Measurements from ENCODE around the gene SEMA5B.

Gene SEMA5B

GRCh38 chr3:122985539-122985938 lies 42.0 kb downstream of the SEMA5B start:
- TF ChIP-seq, protein P1, sequence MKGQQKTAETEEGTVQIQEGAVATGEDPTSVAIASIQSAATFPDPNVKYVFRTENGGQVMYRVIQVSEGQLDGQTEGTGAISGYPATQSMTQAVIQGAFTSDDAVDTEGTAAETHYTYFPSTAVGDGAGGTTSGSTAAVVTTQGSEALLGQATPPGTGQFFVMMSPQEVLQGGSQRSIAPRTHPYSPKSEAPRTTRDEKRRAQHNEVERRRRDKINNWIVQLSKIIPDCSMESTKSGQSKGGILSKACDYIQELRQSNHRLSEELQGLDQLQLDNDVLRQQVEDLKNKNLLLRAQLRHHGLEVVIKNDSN (IDR thresholded peaks at IDR 0.05): no peak
- no peak for TF ChIP-seq NFIC (IDR thresholded peaks at IDR 0.05)
- TF ChIP-seq TCF12 (IDR thresholded peaks at IDR 0.05; ENCODE audit: low read depth): no peak
- no peak for TF ChIP-seq ZBTB7A (IDR thresholded peaks at IDR 0.05; ENCODE audit: low read depth)
- no peak for TF ChIP-seq EGR1 (IDR thresholded peaks at IDR 0.05)
- no peak for TF ChIP-seq CREB1 (IDR thresholded peaks at IDR 0.05; ENCODE audit: low read depth)
- no peak for TF ChIP-seq TAF1 (IDR thresholded peaks at IDR 0.05; ENCODE audit: low read depth)
- TF ChIP-seq, protein P2, sequence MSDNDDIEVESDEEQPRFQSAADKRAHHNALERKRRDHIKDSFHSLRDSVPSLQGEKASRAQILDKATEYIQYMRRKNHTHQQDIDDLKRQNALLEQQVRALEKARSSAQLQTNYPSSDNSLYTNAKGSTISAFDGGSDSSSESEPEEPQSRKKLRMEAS (IDR thresholded peaks at IDR 0.05): no peak
- no peak for TF ChIP-seq FOXM1 (IDR thresholded peaks at IDR 0.05; ENCODE audit: borderline replicate concordance, low read depth)
- no peak for TF ChIP-seq RAD21 (IDR thresholded peaks at IDR 0.05; ENCODE audit: low read depth)
- TF ChIP-seq REST (IDR thresholded peaks at IDR 0.05; ENCODE audit: low read depth): no peak
- no peak for TF ChIP-seq TEAD4 (IDR thresholded peaks at IDR 0.05)
- no peak for TF ChIP-seq EP300 (IDR thresholded peaks at IDR 0.05; ENCODE audit: borderline replicate concordance)
- TF ChIP-seq CEBPB (IDR thresholded peaks at IDR 0.05): no peak
- no peak for TF ChIP-seq YY1 (IDR thresholded peaks at IDR 0.05; ENCODE audit: low read depth)

- TF ChIP-seq, protein P1 (IDR thresholded peaks at IDR 0.05): no peak
- no peak for TF ChIP-seq EP300 (IDR thresholded peaks at IDR 0.05; ENCODE audit: borderline replicate concordance)
- no peak for TF ChIP-seq FOXM1 (IDR thresholded peaks at IDR 0.05; ENCODE audit: borderline replicate concordance, low read depth)
- TF ChIP-seq TEAD4 (IDR thresholded peaks at IDR 0.05): no peak
- TF ChIP-seq REST (IDR thresholded peaks at IDR 0.05; ENCODE audit: low read depth): no peak
- TF ChIP-seq YY1 (IDR thresholded peaks at IDR 0.05; ENCODE audit: low read depth): no peak
- no peak for TF ChIP-seq CEBPB (IDR thresholded peaks at IDR 0.05)
- TF ChIP-seq ZBTB7A (IDR thresholded peaks at IDR 0.05; ENCODE audit: low read depth): no peak
- TF ChIP-seq, protein P2 (IDR thresholded peaks at IDR 0.05): no peak
- TF ChIP-seq TCF12 (IDR thresholded peaks at IDR 0.05; ENCODE audit: low read depth): no peak
- TF ChIP-seq TAF1 (IDR thresholded peaks at IDR 0.05; ENCODE audit: low read depth): no peak
Measured at GRCh38 chr3:122984650-122985049, 42.9 kb downstream of the SEMA5B start.

GRCh38 chr3:122984007-122984406 lies 43.6 kb downstream of the SEMA5B start:
- no peak for TF ChIP-seq FOXM1 (IDR thresholded peaks at IDR 0.05; ENCODE audit: borderline replicate concordance, low read depth)
- TF ChIP-seq TEAD4 (IDR thresholded peaks at IDR 0.05): no peak
- no peak for TF ChIP-seq CEBPB (IDR thresholded peaks at IDR 0.05)
- TF ChIP-seq, protein P2 (IDR thresholded peaks at IDR 0.05): no peak
- TF ChIP-seq, protein P1 (IDR thresholded peaks at IDR 0.05): no peak
- TF ChIP-seq TAF1 (IDR thresholded peaks at IDR 0.05; ENCODE audit: low read depth): no peak
- TF ChIP-seq EP300 (IDR thresholded peaks at IDR 0.05; ENCODE audit: borderline replicate concordance): no peak
- no peak for TF ChIP-seq YY1 (IDR thresholded peaks at IDR 0.05; ENCODE audit: low read depth)
- no peak for TF ChIP-seq ZBTB7A (IDR thresholded peaks at IDR 0.05; ENCODE audit: low read depth)

DNA sequence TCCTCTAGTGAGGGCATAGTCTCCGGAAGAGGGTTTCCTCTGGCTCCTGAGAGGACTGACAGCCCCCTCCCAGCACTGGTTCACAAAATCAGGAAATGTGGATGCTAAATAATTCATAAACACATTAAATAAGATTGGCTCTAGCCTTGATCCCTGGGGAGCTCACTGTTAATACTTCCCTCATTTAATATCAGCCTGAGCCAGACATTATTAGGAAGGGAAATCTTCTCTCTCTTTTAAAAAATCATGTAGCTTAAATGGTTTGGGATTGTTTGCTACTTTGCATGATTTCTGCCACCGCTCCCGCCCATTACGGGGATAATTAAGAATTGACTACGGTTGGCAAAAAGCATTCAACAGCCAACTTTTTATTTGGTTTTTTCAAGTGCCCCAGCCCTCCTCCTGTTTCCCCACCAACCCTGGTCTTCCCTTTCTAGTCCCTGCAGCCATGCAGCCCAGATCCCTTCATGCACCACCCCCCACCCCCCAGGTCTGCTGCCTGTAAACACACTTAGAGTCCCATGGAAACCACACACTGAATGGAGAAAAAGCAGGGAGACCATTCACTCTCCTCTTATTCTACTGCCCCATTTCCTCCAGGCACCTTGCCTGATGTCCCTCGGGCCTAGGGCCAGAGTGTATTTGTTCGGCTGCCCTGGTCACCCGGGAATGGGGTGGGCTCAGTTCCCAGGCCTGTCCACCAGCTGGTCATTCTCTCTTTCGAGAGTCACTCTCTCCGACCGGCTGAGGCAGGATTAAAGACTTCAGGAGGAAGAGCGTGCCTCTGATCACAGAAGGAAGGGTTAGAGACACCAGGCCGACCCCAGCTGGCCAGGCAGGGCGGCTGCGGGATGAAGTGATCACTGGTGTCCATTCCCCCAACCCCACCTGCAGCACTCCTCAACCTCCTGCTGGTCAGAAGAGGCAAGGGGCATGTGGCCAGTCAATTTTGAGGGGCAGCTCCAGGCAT lies 45.1 kb downstream of the SEMA5B start:
- TF ChIP-seq TCF12 (IDR thresholded peaks at IDR 0.05; ENCODE audit: low read depth): no peak
- TF ChIP-seq, protein P2 (IDR thresholded peaks at IDR 0.05): no peak
- no peak for TF ChIP-seq YY1 (IDR thresholded peaks at IDR 0.05; ENCODE audit: low read depth)
- TF ChIP-seq RAD21 (IDR thresholded peaks at IDR 0.05; ENCODE audit: low read depth): no peak
- no peak for TF ChIP-seq TEAD4 (IDR thresholded peaks at IDR 0.05)
- TF ChIP-seq REST (IDR thresholded peaks at IDR 0.05; ENCODE audit: low read depth): no peak
- TF ChIP-seq TAF1 (IDR thresholded peaks at IDR 0.05; ENCODE audit: low read depth): no peak
- no peak for TF ChIP-seq ZBTB7A (IDR thresholded peaks at IDR 0.05; ENCODE audit: low read depth)
- no peak for TF ChIP-seq CREB1 (IDR thresholded peaks at IDR 0.05; ENCODE audit: low read depth)
- no peak for TF ChIP-seq CEBPB (IDR thresholded peaks at IDR 0.05)
- TF ChIP-seq EGR1 (IDR thresholded peaks at IDR 0.05): no peak
- TF ChIP-seq, protein P1 (IDR thresholded peaks at IDR 0.05): no peak
- TF ChIP-seq NFIC (IDR thresholded peaks at IDR 0.05): no peak
- no peak for TF ChIP-seq EP300 (IDR thresholded peaks at IDR 0.05; ENCODE audit: borderline replicate concordance)
- TF ChIP-seq FOXM1 (IDR thresholded peaks at IDR 0.05; ENCODE audit: borderline replicate concordance, low read depth): no peak

Data from Ishikawa (cell line).